ENCODE results near the gene ARID1B. TPM values are rescaled to one million over a fixed set of nuclear protein-coding genes. Genes with fewer than 3 reads are reported as not detected.

The ARID1B gene
- total and polyA plus RNA-seq, 2 of the 13 experiments (the other 11 are each of a cell fraction or from before 2014, with no cell fraction given) = 20.1 to 32.6 TPM

DNA sequence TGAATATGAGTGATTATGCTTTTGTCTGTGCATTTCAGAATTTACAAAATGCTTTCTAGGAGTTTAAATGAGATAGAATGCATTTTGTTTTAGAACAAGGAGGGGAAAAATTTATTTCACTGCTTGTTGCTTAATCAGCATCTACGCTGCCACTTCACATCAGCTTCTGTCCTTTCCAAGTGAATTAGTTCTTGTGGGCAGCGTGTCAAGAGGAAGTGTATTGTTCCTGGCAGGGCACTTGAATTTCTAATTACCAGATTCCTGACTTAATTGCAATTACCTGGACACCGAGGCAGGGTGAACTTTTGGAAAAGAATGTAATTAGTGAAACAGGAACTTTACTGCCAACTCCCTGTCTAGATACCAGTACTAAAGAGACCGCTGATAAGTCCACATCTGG, 282.6 kb downstream of the ARID1B start:
- no peak for TF ChIP-seq MAZ (IDR thresholded peaks at IDR 0.05; ENCODE audit: borderline replicate concordance, low read depth, low read length)
- TF ChIP-seq MAZ (CRISPR knock-in tag; IDR thresholded peaks at IDR 0.05; ENCODE audit: low read depth) = no peak
- CTCF ChIA-PET (ENCODE audit: low intra/inter-chr PET ratio, low total read pairs) = no interaction called here
- DNase-seq (ENCODE audit: low spot score) = no peak
- Histone ChIP-seq H3K9me3 (ENCODE audit: low read length) (no peaks in the 10 kb centered on the region), H3K27ac (ENCODE audit: extremely low read length, insufficient read depth, low read length) (no peak overlapping the region), H3K36me3 (replicated peaks in 1 of 2; ENCODE audit: control insufficient read depth in 1 of 2, insufficient read depth in 2 of 2, low read length in 2 of 2) (peaks cover 3 to 5% of the 10 kb centered on the region in 2 experiments; a peak in 3 of 5 replicates), H2AFZ (ENCODE audit: low read length) (no peak overlapping the region), H3K9ac (ENCODE audit: insufficient read depth, low read depth, low read length) (no peak overlapping the region), H3K4me1 (ENCODE audit: insufficient read depth, low read length) (peaks cover 6% of the 10 kb centered on the region), H3K27me3 (ENCODE audit: control insufficient read depth in 1 of 2, insufficient read depth in 2 of 2, low read length in 2 of 2) (no peaks in the 10 kb centered on the region), H3K79me2 (ENCODE audit: insufficient read depth, low read length) (no peaks in the 10 kb centered on the region), H3K4me3 (replicated peaks in 1 of 3; ENCODE audit: insufficient read depth in 1 of 3, low read depth in 2 of 3, low read length in 3 of 3) (no peak overlapping the region), H4K20me1 (ENCODE audit: insufficient read depth, low read length) (no peaks in the 10 kb centered on the region), H3K4me2 (ENCODE audit: low read depth, low read length) (no peak overlapping the region)
- POLR2A ChIA-PET = no interaction called here
- BruUV-seq (replicated peaks) = no TSS peak
- no peak for ATAC-seq
- intact Hi-C loops (cut with micrococcal nuclease; ENCODE audit: unreplicated experiment) (no loop called here), in situ Hi-C loops (cut with HindIII; ENCODE audit: extremely low pct_ligation_motif_present, low pct_unique_long_range_greater_than_20kb) (no loop called here)
- FAIRE-seq = no peak
- WGBS (ENCODE audit: low lambda C conversion rate) = 98% methylated on average over 4 of the region's 4 CpGs

DNA sequence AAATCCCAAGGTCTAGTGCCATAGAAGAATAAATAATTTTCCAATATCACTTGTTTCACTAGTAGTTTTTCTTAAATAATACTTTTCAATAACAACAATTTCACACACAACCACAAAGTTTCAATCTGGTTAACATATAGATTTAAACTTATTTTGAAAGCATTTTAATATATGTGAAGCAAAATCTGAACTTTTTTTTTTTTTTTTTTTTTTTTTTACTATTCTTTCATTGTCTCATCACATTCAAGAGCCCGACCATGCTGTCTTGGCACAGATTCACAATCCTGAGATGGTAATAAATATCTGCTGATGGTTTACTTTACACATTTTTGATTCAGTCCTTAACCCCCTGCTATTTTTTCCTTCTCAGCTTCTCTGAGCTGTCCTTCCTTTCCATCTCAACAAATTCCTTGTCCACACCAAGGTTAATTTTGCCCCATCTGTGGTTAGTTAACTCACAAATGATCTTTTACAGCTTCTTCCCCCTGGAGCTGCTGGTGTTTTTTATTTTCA, 283.3 kb downstream of the ARID1B start:
- Histone ChIP-seq H4K20me1 (ENCODE audit: insufficient read depth, low read length) (no peaks in the 10 kb centered on the region), H3K27ac (ENCODE audit: extremely low read length, insufficient read depth, low read length) (no peak overlapping the region), H2AFZ (ENCODE audit: low read length) (no peak overlapping the region), H3K4me2 (ENCODE audit: low read depth, low read length) (no peak overlapping the region), H3K36me3 (replicated peaks in 1 of 2; ENCODE audit: control insufficient read depth in 1 of 2, insufficient read depth in 2 of 2, low read length in 2 of 2) (peaks cover 3 to 5% of the 10 kb centered on the region in 2 experiments; a peak in 3 of 5 replicates), H3K4me3 (replicated peaks in 1 of 3; ENCODE audit: insufficient read depth in 1 of 3, low read depth in 2 of 3, low read length in 3 of 3) (no peak overlapping the region), H3K27me3 (ENCODE audit: control insufficient read depth in 1 of 2, insufficient read depth in 2 of 2, low read length in 2 of 2) (no peaks in the 10 kb centered on the region), H3K4me1 (ENCODE audit: insufficient read depth, low read length) (peaks cover 14% of the 10 kb centered on the region), H3K9me3 (ENCODE audit: low read length) (no peaks in the 10 kb centered on the region), H3K9ac (ENCODE audit: insufficient read depth, low read depth, low read length) (no peak overlapping the region), H3K79me2 (ENCODE audit: insufficient read depth, low read length) (no peaks in the 10 kb centered on the region)
- DNase-seq (ENCODE audit: low spot score) (no peak), FAIRE-seq (no peak), ATAC-seq (no peak)
- WGBS (ENCODE audit: low lambda C conversion rate) = 96% methylated on average over 1 of the region's 1 CpG
- ChIA-PET CTCF (ENCODE audit: low intra/inter-chr PET ratio, low total read pairs) (no interaction called here), POLR2A (no interaction called here)
- in situ Hi-C loops (cut with HindIII; ENCODE audit: extremely low pct_ligation_motif_present, low pct_unique_long_range_greater_than_20kb) = no loop called here
- no TSS peak for BruUV-seq (replicated peaks)
- intact Hi-C loops (cut with micrococcal nuclease; ENCODE audit: unreplicated experiment) = no loop called here
- TF ChIP-seq BRCA1 (CRISPR knock-in tag; IDR thresholded peaks at IDR 0.05) = no peak
- TF ChIP-seq, protein P1, sequence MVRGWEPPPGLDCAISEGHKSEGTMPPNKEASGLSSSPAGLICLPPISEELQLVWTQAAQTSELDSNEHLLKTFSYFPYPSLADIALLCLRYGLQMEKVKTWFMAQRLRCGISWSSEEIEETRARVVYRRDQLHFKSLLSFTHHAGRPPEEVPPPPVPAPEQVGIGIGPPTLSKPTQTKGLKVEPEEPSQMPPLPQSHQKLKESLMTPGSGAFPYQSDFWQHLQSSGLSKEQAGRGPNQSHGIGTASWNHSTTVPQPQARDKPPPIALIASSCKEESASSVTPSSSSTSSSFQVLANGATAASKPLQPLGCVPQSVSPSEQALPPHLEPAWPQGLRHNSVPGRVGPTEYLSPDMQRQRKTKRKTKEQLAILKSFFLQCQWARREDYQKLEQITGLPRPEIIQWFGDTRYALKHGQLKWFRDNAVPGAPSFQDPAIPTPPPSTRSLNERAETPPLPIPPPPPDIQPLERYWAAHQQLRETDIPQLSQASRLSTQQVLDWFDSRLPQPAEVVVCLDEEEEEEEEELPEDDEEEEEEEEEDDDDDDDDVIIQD (CRISPR knock-in tag; IDR thresholded peaks at IDR 0.05; ENCODE audit: low read depth) = no peak
- TF ChIP-seq MLLT10 (CRISPR knock-in tag; IDR thresholded peaks at IDR 0.05) = no peak
- no peak for TF ChIP-seq RCOR2 (CRISPR knock-in tag; IDR thresholded peaks at IDR 0.05)
- TF ChIP-seq ZNF460 (CRISPR knock-in tag; IDR thresholded peaks at IDR 0.05; ENCODE audit: borderline replicate concordance) = no peak
- no peak for TF ChIP-seq ZNF44 (CRISPR knock-in tag; IDR thresholded peaks at IDR 0.05)
- no peak for TF ChIP-seq ZEB1 (IDR thresholded peaks at IDR 0.05; ENCODE audit: insufficient replicate concordance, low read depth)
- no peak for TF ChIP-seq MYC (CRISPR knock-in tag; IDR thresholded peaks at IDR 0.05; ENCODE audit: borderline replicate concordance)
- TF ChIP-seq ZNF343 (CRISPR knock-in tag; IDR thresholded peaks at IDR 0.05) = no peak
- TF ChIP-seq AKAP8 (CRISPR knock-in tag; IDR thresholded peaks at IDR 0.05) = no peak
- TF ChIP-seq ZKSCAN5 (CRISPR knock-in tag; IDR thresholded peaks at IDR 0.05) = no peak
- TF ChIP-seq, protein P2, sequence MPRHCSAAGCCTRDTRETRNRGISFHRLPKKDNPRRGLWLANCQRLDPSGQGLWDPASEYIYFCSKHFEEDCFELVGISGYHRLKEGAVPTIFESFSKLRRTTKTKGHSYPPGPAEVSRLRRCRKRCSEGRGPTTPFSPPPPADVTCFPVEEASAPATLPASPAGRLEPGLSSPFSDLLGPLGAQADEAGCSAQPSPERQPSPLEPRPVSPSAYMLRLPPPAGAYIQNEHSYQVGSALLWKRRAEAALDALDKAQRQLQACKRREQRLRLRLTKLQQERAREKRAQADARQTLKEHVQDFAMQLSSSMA (CRISPR knock-in tag; IDR thresholded peaks at IDR 0.05) = no peak
- TF ChIP-seq SOX6 (IDR thresholded peaks at IDR 0.05) = no peak
- no peak for TF ChIP-seq SOX6 (CRISPR knock-in tag; IDR thresholded peaks at IDR 0.05)
